ENCODE measurements around the gene ING3. TPM values are rescaled to one million over a fixed set of nuclear protein-coding genes. Genes with fewer than 3 reads are reported as not detected.

Gene ING3
- 9.3 and 11.7 TPM in 2 replicates for total RNA-seq

GRCh38 chr7:120950539-120951308, at the start of gene ING3:
Gene ING3, plus strand, starts transcription at chr7:120950777. Its CDS starts 120 bp downstream, at chr7:120950897.

GRCh38 chr7:120988591-120989256, 38.1 kb downstream of the ING3 start, which contains the start of gene CPED1:
Gene CPED1, plus strand, starts transcription at chr7:120988711. Its CDS starts 911 bp downstream, at chr7:120989622.

Other genes with a start within 250 kb of the ING3 start
- gene TSPAN12, start 92.6 kb upstream of the ING3 start, total RNA-seq = 2.1 and 10.8 TPM in 2 replicates
- gene CPED1, start 37.9 kb downstream of the ING3 start, total RNA-seq = 38.9 and 40.5 TPM in 2 replicates